ENCODE measurements around the gene SPECC1.

- TF ChIP-seq ZBED1 (IDR thresholded peaks at IDR 0.05) = no peak
- no peak for TF ChIP-seq ZNF384 (IDR thresholded peaks at IDR 0.05; ENCODE audit: low read depth, low read length)
- no peak for TF ChIP-seq MBD2 (IDR thresholded peaks at IDR 0.05; ENCODE audit: borderline replicate concordance, low read depth)
- no peak for TF ChIP-seq STAT5B (CRISPR knock-in tag; IDR thresholded peaks at IDR 0.05)
- TF ChIP-seq POLR2AphosphoS5 (IDR thresholded peaks at IDR 0.05; ENCODE audit: control insufficient read depth, insufficient read depth, low read depth, low read length) = no peak
- TF ChIP-seq DIDO1 (tag; IDR thresholded peaks at IDR 0.05; ENCODE audit: low read depth) = no peak
- TF ChIP-seq, protein P1, sequence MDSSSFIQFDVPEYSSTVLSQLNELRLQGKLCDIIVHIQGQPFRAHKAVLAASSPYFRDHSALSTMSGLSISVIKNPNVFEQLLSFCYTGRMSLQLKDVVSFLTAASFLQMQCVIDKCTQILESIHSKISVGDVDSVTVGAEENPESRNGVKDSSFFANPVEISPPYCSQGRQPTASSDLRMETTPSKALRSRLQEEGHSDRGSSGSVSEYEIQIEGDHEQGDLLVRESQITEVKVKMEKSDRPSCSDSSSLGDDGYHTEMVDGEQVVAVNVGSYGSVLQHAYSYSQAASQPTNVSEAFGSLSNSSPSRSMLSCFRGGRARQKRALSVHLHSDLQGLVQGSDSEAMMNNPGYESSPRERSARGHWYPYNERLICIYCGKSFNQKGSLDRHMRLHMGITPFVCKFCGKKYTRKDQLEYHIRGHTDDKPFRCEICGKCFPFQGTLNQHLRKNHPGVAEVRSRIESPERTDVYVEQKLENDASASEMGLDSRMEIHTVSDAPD (CRISPR knock-in tag; IDR thresholded peaks at IDR 0.05) = no peak
- no peak for TF ChIP-seq SP1 (CRISPR knock-in tag; IDR thresholded peaks at IDR 0.05)
- TF ChIP-seq ZNF311 (CRISPR knock-in tag; IDR thresholded peaks at IDR 0.05) = no peak
- TF ChIP-seq POLR2B (IDR thresholded peaks at IDR 0.05; ENCODE audit: low read depth, partially characterized antibody) = no peak
Measured at GRCh38 chr17:20053361-20053964, 44.3 kb downstream of the SPECC1 start.
